Ascending aorta (tissue), 2 donors: Measurements from ENCODE around the gene RFFL. TPM values are rescaled to one million over a fixed set of nuclear protein-coding genes. Genes with fewer than 3 reads are reported as not detected.
"Not testable (repeated sequence)": the region's sequence is repeated elsewhere in the genome, so short reads cannot be mapped to it uniquely, and the experiment has no call there.

Experiments
- DNase-seq, 2 donors: peaks; one replicate each; pipeline ENCODE4 v3.0.0-alpha.2; 2019; ENCODE audit warnings: low spot score in 2 of 2
- H3K27ac ChIP-seq, 2 donors: fragments of 200-600 bp; sonication (generic); one replicate each; pipeline ENCODE4 v1.5.1; 2016 to 2017; ENCODE audit warnings: mild to moderate bottlenecking in 1 of 2
- H3K27me3 ChIP-seq: fragments of 200-600 bp; sonication (generic); one replicate; pipeline ENCODE4 v1.5.1; 2017
- H3K36me3 ChIP-seq, 2 donors: fragments of 200-600 bp; sonication (generic); one replicate each; pipeline ENCODE4 v1.5.1; 2016
- H3K4me1 ChIP-seq, 2 donors: fragments of 200-600 bp; sonication (generic); one replicate each; pipeline ENCODE4 v1.5.1; 2016 to 2017; ENCODE audit warnings: mild to moderate bottlenecking in 1 of 2
- H3K4me3 ChIP-seq, 2 donors: fragments of 200-600 bp; sonication (generic); one replicate each; pipeline ENCODE4 v1.5.1; 2016 to 2017; ENCODE audit warnings: mild to moderate bottlenecking in 1 of 2
- H3K9me3 ChIP-seq, 2 donors: fragments of 200-600 bp; sonication (generic); one replicate each; pipeline ENCODE4 v1.5.1; 2016
- intact Hi-C: fragments of 100-400 bp; cut with DNase I; formaldehyde crosslinking; loops from one replicate; pipeline ENCODE4 v1.15.1; 2023
- total RNA-seq: library from RNA; depleted of rRNA; stranded (reverse); fragments of >200 nt; gene quantifications from one replicate; pipeline ENCODE4 v1.1.0, GENCODE V29; 2016
- TF ChIP-seq, protein P1 (sequence below), 3 experiments: fragments of 200-600 bp in 2 of 3; fragments of 450-650 bp in 1 of 3; sonication (generic) in 2 of 3; IDR thresholded peaks; one replicate each; pipeline ENCODE4 v1.5.1; 2016 to 2019; ENCODE audit warnings: antibody characterized with exemption in 3 of 3, mild to moderate bottlenecking in 1 of 3, moderate library complexity in 1 of 3

Gene RFFL
- total RNA-seq, 1 donor from 2014 or later = 20.0 TPM

DNA sequence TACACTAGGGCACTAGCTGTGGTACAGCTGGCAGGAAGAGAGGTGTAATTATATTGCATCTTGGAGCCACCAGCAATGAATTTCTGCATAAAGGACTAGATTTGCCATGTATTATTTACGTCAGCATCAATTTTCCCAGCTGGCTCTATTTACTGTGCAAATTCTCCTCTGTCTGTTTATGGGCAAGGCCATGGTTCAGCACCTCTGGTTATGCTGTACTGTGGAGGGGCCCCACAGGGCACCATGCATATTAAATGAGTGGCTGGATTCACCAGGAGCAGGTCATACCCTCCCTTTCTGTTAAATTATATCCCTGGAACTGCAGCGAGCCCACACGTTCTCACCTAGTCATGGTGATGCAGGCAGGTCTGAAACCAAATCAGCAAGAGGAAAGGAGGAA lies 36.4 kb upstream of the RFFL start:
- peaks cover 36 to 52% of the 10 kb centered on the region in 2 donors for H3K36me3 ChIP-seq
- TF ChIP-seq, protein P1, sequence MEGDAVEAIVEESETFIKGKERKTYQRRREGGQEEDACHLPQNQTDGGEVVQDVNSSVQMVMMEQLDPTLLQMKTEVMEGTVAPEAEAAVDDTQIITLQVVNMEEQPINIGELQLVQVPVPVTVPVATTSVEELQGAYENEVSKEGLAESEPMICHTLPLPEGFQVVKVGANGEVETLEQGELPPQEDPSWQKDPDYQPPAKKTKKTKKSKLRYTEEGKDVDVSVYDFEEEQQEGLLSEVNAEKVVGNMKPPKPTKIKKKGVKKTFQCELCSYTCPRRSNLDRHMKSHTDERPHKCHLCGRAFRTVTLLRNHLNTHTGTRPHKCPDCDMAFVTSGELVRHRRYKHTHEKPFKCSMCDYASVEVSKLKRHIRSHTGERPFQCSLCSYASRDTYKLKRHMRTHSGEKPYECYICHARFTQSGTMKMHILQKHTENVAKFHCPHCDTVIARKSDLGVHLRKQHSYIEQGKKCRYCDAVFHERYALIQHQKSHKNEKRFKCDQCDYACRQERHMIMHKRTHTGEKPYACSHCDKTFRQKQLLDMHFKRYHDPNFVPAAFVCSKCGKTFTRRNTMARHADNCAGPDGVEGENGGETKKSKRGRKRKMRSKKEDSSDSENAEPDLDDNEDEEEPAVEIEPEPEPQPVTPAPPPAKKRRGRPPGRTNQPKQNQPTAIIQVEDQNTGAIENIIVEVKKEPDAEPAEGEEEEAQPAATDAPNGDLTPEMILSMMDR (IDR thresholded peaks at IDR 0.05) = no peak
- no peaks in the 10 kb centered on the region for H3K27me3 ChIP-seq
- no peak overlapping the region for H3K27ac ChIP-seq
- H3K4me1 ChIP-seq = no peaks in the 10 kb centered on the region
- DNase-seq = no peak
- intact Hi-C loops = no loop called here
- no peak overlapping the region for H3K4me3 ChIP-seq
- no peaks in the 10 kb centered on the region for H3K9me3 ChIP-seq

DNA sequence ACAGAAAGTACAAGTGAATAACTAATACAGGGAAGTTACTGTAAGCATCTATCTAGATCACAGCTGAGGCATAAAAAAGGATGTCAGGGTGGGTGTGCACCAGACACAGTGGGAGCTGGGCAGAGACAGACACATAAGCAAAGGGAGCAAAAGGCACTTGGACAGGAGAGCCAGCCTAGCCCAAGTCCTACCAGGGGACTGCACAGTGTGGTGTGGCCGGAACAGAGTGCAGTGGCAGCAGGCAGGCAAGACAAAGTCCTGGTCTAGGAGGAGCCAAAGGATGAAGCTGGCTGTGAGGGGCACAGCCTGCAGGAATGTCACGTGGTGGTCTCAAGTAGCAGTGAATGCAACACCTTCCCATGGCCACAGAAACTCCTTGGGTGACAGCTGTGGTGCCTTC lies 34.3 kb upstream of the RFFL start:
- DNase-seq = peak in 1 of 2 donors; percentile 25
- intact Hi-C loops = no loop called here
- TF ChIP-seq, protein P1 (IDR thresholded peaks at IDR 0.05) = no peak
- Histone ChIP-seq H3K27me3 (no peaks in the 10 kb centered on the region), H3K4me3 (no peak overlapping the region), H3K27ac (no peak overlapping the region), H3K9me3 (no peaks in the 10 kb centered on the region), H3K4me1 (no peaks in the 10 kb centered on the region), H3K36me3 (peaks cover 31 to 45% of the 10 kb centered on the region in 2 donors)

DNA sequence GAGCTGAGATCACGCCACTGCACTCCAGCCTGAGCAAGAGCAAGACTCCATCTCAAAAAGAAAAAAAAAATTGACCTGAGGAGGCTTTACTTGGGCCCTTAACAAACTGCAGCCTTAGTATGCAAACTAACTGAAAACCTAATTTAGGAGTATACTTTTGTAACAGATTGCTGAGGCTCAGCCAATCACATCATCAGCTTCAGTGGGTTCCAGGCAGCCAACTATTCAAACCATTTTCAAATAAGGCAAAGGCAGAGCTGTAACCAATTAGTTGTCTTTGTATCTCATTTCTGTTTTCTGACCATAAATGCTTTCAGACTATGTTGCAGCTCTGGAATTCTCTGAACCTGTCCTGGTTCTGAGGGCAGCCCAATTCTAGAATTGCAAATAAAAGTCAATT lies 32.2 kb upstream of the RFFL start:
- no peak overlapping the region for H3K4me3 ChIP-seq
- H3K27ac ChIP-seq = no peak overlapping the region
- H3K4me1 ChIP-seq = no peaks in the 10 kb centered on the region
- TF ChIP-seq, protein P1 (IDR thresholded peaks at IDR 0.05) = no peak
- H3K36me3 ChIP-seq = peaks cover 18 to 30% of the 10 kb centered on the region in 2 donors
- no peak for DNase-seq
- no peaks in the 10 kb centered on the region for H3K27me3 ChIP-seq
- no peaks in the 10 kb centered on the region for H3K9me3 ChIP-seq
- intact Hi-C loops = no loop called here

DNA sequence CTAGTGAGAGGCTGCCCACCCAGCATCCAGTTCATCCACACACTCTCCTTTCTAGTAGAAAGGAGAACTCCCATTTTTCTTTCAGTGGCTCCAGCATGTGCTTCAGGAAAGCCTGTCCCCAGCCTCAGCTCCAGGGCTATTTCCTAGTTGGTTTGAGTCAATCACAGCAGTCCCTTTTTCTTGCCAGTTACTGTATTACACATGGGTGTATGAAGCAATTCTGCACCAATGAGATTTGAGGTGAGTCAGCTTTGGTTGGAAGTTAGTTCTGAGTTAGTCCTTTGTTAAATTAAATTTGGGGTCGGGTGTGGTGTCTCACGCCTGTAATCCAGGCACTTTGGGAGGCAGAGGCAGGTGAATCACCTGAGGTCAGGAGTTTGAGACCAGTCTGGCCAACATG lies 31.4 kb upstream of the RFFL start:
- Histone ChIP-seq H3K4me3 (no peak overlapping the region), H3K27me3 (no peaks in the 10 kb centered on the region), H3K9me3 (no peaks in the 10 kb centered on the region), H3K36me3 (peaks cover 10 to 23% of the 10 kb centered on the region in 2 donors), H3K27ac (no peak overlapping the region), H3K4me1 (no peaks in the 10 kb centered on the region)
- intact Hi-C loops = no loop called here
- DNase-seq = peak in 1 of 2 donors; percentile 53
- TF ChIP-seq, protein P1 (IDR thresholded peaks at IDR 0.05) = no peak

DNA sequence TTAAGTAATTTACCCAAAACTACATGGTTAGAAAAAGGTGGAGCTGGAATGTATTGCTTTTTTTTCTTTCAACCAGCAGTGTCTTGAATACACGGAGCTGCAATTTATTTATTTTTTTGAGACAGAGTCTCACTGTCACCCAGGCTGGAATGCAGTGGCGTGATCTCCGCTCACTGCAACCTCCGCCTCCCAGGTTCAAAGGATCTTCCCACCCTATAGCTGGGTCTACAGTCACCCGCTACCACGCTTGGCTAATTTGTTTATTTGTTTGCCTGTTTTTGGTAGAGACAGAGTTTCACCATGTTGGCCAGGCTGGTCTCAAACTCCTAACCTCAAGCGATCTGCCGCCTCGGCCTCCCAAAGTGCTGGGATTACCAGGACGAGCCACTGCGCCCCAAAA lies 27.2 kb upstream of the RFFL start:
- H3K36me3 ChIP-seq, H3K9me3 ChIP-seq, H3K4me3 ChIP-seq, DNase-seq, intact Hi-C loops, H3K27ac ChIP-seq, H3K27me3 ChIP-seq: not testable (repeated sequence)
- peaks cover 2 to 11% of the 10 kb centered on the region in 2 donors for H3K4me1 ChIP-seq

DNA sequence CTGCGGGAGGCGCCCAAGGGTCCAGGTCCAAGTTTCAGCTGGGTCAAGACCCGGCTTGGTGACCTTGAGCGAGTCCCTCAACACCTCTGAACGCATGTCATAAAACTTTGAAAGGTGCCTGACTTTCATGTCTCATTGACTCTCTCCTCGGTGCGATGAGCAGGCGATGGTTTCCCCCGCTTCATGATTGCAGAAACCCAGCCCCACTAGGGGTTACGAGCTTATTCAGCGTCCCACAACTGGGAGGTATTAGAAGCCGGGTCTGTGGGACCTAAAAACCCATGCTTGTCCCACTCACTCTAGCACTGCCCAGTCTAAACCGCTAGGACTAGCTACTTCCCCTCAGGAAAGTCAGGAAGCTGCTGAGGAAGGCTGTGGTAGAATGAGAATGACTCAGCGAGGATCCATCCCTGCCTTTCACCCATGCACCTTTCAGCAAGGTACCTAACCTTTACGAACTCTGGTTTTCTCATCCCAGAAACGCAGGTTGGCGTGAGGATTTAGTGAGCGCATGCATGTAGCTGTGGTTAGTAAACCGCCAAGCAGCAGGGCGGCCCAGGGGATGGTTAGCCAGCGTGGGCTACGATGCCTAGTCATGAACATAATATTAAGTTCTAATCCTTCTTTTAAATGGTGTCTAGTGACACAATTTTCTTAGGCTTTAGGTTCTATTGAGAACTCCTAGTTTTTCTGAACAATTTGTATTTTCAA lies 26.2 kb upstream of the RFFL start:
- TF ChIP-seq, protein P1 (IDR thresholded peaks at IDR 0.05) = no peak
- H3K27ac ChIP-seq = peak overlapping the region; percentile 44 to 54
- no peaks in the 10 kb centered on the region for H3K9me3 ChIP-seq
- H3K4me1 ChIP-seq = peaks cover 2 to 11% of the 10 kb centered on the region in 2 donors
- peak overlapping the region; percentile 85 to 98 for H3K4me3 ChIP-seq
- intact Hi-C loops = loop anchor here (1.0 to 5.0 kb wide), 5 partner anchors 26 to 128 kb away; partner anchors contain the start of genes CCT6B, LIG3, RAD51D and RFFL
- H3K36me3 ChIP-seq = no peaks in the 10 kb centered on the region
- H3K27me3 ChIP-seq = no peaks in the 10 kb centered on the region
- DNase-seq = peak in 1 of 2 donors; percentile 14
